Central memory CD8-positive, alpha-beta T cell (primary cell): ENCODE data around the gene FOXL1.

ENCODE experiments used
- ATAC-seq: fragments of 150-1000 bp; cut with Tn5 transposase; replicated peaks from 2 replicates; pipeline ENCODE4 v1.10.0; 2022; ENCODE audit warnings: mild to moderate bottlenecking, moderate FRiP score, moderate number of reproducible peaks; ENCODE audit not compliant: poor library complexity, severe bottlenecking; ENCODE audit errors: extremely low read depth
- DNase-seq, 2 donors: peaks; one replicate each; pipeline ENCODE4 v3.0.0; 2021; ENCODE audit warnings: low spot score in 2 of 2
- H3K27ac Mint-ChIP-seq: one replicate; pipeline ENCODE4 v1.8.0; 2022; ENCODE audit warnings: low read depth, mild to moderate bottlenecking, moderate library complexity, mixed read lengths
- H3K27me3 Mint-ChIP-seq: one replicate; pipeline ENCODE4 v1.8.0; 2022; ENCODE audit warnings: mixed read lengths
- H3K36me3 Mint-ChIP-seq: one replicate; pipeline ENCODE4 v1.8.0; 2022; ENCODE audit warnings: mild to moderate bottlenecking, moderate library complexity, mixed read lengths; ENCODE audit not compliant: insufficient read depth
- H3K4me1 Mint-ChIP-seq: one replicate; pipeline ENCODE4 v1.8.0; 2022; ENCODE audit warnings: mixed read lengths
- H3K4me3 Mint-ChIP-seq: one replicate; pipeline ENCODE4 v1.8.0; 2022; ENCODE audit warnings: mild to moderate bottlenecking, moderate library complexity, mixed read lengths
- H3K9me3 Mint-ChIP-seq: one replicate; pipeline ENCODE4 v1.8.0; 2022; ENCODE audit warnings: mixed read lengths

The FOXL1 gene

DNA sequence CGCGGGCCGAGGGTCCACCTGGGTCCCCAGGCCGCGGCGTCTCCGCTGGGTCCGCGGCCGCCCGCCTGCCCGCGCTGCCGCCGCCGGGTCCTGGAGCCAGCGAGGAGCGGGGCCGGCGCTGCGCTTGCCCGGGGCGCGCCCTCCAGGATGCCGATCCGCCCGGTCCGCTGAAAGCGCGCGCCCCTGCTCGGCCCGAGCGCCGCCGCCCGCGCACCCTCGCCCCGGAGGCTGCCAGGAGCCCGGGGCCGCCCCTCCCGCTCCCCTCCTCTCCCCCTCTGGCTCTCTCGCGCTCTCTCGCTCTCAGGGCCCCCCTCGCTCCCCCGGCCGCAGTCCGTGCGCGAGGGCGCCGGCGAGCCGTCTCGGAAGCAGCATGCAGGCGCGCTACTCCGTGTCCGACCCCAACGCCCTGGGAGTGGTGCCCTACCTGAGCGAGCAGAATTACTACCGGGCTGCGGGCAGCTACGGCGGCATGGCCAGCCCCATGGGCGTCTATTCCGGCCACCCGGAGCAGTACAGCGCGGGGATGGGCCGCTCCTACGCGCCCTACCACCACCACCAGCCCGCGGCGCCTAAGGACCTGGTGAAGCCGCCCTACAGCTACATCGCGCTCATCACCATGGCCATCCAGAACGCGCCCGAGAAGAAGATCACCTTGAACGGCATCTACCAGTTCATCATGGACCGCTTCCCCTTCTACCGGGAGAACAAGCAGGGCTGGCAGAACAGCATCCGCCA lies 11.2 kb upstream of the FOXL1 start:
- DNase-seq (no peak), ATAC-seq (no peak)
- H3K27ac Mint-ChIP-seq, result peak overlapping the region; percentile 41
- H3K9me3 Mint-ChIP-seq, result no peaks in the 10 kb centered on the region
- H3K27me3 Mint-ChIP-seq, result peaks cover 65% of the 10 kb centered on the region
- H3K4me1 Mint-ChIP-seq, result peaks cover 15% of the 10 kb centered on the region
- peak overlapping the region; percentile 36 for H3K4me3 Mint-ChIP-seq
- peaks cover 2% of the 10 kb centered on the region for H3K36me3 Mint-ChIP-seq

DNA sequence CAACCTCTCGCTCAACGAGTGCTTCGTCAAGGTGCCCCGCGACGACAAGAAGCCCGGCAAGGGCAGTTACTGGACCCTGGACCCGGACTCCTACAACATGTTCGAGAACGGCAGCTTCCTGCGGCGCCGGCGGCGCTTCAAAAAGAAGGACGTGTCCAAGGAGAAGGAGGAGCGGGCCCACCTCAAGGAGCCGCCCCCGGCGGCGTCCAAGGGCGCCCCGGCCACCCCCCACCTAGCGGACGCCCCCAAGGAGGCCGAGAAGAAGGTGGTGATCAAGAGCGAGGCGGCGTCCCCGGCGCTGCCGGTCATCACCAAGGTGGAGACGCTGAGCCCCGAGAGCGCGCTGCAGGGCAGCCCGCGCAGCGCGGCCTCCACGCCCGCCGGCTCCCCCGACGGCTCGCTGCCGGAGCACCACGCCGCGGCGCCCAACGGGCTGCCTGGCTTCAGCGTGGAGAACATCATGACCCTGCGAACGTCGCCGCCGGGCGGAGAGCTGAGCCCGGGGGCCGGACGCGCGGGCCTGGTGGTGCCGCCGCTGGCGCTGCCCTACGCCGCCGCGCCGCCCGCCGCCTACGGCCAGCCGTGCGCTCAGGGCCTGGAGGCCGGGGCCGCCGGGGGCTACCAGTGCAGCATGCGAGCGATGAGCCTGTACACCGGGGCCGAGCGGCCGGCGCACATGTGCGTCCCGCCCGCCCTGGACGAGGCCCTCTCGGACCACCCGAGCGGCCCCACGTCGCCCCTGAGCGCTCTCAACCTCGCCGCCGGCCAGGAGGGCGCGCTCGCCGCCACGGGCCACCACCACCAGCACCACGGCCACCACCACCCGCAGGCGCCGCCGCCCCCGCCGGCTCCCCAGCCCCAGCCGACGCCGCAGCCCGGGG lies 10.4 kb upstream of the FOXL1 start:
- Mint-ChIP-seq H3K9me3 (no peaks in the 10 kb centered on the region), H3K36me3 (peaks cover 2% of the 10 kb centered on the region), H3K27me3 (peaks cover 73% of the 10 kb centered on the region), H3K4me1 (peaks cover 15% of the 10 kb centered on the region), H3K27ac (peak overlapping the region; percentile 41), H3K4me3 (peak overlapping the region; percentile 36)
- DNase-seq, result no peak
- ATAC-seq, result no peak

DNA sequence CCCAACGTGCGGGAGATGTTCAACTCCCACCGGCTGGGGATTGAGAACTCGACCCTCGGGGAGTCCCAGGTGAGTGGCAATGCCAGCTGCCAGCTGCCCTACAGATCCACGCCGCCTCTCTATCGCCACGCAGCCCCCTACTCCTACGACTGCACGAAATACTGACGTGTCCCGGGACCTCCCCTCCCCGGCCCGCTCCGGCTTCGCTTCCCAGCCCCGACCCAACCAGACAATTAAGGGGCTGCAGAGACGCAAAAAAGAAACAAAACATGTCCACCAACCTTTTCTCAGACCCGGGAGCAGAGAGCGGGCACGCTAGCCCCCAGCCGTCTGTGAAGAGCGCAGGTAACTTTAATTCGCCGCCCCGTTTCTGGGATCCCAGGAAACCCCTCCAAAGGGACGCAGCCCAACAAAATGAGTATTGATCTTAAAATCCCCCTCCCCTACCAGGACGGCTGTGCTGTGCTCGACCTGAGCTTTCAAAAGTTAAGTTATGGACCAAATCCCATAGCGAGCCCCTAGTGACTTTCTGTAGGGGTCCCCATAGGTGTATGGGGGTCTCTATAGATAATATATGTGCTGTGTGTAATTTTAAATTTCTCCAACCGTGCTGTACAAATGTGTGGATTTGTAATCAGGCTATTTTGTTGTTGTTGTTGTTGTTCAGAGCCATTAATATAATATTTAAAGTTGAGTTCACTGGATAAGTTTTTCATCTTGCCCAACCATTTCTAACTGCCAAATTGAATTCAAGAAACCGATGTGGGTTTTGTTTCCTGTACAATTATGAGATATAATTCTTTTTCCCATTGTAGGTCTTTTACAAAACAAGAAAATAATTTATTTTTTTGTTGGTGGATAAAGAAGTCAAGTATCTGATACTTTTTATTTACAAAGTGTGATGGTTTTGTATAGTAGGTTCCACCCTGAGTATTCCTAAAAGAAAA lies 9.4 kb upstream of the FOXL1 start:
- ATAC-seq (no peak), DNase-seq (no peak)
- Mint-ChIP-seq H3K27me3 (peaks cover 76% of the 10 kb centered on the region), H3K9me3 (no peaks in the 10 kb centered on the region), H3K27ac (no peak overlapping the region), H3K4me1 (peaks cover 9% of the 10 kb centered on the region), H3K36me3 (peaks cover 2% of the 10 kb centered on the region), H3K4me3 (peak overlapping the region; percentile 20)

DNA sequence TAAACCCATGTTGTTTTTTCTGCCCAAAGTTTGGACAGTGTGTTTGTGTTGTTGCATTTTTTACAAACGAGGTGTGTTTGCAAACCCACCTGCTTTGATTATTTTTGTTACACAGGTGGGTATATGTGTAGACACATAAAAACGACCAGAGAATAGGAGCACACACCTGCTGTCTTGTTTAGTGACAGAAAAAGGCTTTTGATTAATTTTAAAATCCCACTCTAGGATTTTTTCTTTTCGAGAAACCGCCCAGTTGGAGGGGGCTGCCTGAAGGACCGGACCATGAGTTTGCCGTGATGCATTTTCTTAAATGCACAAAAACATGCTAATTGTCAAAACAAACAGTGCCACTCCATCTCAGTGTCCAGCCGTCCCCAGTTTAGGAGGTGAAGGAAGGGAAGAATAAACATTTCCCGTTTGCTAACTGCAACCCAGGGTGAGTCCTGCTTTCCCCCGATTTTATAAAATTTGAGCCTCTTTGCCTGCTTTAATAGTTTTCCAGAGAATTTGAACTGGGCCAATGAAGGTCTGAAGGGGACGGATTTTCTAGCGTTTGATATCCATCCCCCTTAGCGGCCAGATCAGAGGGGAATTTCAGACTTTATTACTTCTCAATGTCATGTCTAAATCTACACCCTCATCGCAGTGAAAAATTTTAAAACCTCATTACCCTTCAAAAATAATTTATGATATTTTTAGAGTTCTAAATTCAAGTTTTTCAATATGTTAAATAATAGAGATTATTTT lies 8.5 kb upstream of the FOXL1 start:
- peaks cover 76% of the 10 kb centered on the region for H3K27me3 Mint-ChIP-seq
- H3K27ac Mint-ChIP-seq, result no peak overlapping the region
- H3K4me1 Mint-ChIP-seq, result no peaks in the 10 kb centered on the region
- no peak for ATAC-seq
- H3K36me3 Mint-ChIP-seq, result peaks cover 2% of the 10 kb centered on the region
- H3K4me3 Mint-ChIP-seq, result no peak overlapping the region
- no peaks in the 10 kb centered on the region for H3K9me3 Mint-ChIP-seq
- no peak for DNase-seq

DNA sequence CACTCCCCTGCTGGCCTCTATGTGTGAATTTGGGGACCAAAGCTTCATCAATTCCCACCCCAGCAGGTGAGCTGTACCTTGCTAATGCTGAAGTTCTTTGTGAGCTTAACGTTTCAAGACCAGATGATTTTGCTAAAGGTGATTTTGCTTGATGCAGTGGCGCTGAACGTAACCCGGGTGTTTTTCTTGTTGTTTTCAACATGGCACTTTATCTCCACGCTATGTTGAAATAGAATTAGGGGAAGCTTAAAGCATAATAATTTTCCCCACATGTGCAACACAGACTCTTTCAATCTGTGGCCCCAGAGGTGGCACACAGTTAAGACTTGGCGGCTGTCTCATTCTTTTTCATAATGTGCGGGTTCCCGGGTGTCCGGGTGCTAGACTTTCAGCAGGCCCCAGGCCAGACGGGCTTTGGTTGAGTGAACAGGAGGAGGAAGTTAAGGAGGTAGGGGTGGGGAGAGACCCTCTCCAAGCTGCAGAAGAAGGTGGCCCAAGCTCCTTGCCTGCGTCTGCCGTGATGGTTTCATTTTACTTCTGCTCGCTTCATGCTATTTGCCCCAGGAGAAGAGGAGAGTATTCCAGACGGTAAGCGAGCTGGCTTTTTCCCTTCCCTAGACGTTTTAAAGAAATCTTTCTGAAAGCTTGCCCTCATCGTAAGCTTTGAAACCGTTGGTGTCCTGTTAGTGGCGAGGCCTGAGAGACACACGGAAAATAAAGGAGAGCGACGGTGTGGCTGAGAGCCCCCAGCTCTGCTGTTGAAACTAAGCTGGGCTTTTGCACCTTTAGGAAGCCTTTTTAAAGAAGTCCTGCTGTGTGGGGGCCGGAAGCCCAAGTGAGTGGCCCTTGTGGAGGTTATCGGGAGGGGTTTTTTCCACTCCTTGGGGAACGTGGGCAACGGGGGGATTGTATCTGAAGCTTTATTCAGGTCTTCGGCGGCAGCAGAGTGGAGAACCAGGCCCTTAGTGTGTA lies 7.5 kb upstream of the FOXL1 start:
- no peak overlapping the region for H3K27ac Mint-ChIP-seq
- no peak overlapping the region for H3K4me3 Mint-ChIP-seq
- DNase-seq (no peak), ATAC-seq (no peak)
- H3K27me3 Mint-ChIP-seq, result peaks cover 76% of the 10 kb centered on the region
- H3K9me3 Mint-ChIP-seq, result no peaks in the 10 kb centered on the region
- H3K36me3 Mint-ChIP-seq, result peaks cover 2% of the 10 kb centered on the region
- peaks cover under 1% of the 10 kb centered on the region for H3K4me1 Mint-ChIP-seq

DNA sequence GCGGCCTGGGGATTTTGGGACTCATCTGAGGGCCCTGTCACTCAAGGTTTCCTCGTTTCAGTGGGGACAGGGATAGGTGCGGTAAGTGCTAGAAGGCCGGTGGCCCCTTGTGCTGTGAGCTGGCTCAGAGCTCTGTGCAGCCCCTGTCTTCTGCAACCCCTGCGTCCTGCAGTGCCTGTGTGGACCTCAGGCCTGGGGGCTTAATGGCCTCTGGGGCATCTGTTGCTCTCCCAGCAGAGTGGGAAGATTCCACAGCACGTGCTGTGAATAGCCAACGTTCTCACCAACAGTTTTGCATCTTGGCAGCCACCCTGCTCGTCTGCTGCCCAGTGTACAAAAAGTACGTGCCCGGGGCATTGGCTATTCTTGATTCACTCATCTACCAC lies 6.8 kb upstream of the FOXL1 start:
- no peak for ATAC-seq
- no peak for DNase-seq
- Mint-ChIP-seq H3K27ac (no peak overlapping the region), H3K9me3 (no peaks in the 10 kb centered on the region), H3K4me1 (peaks cover 6% of the 10 kb centered on the region), H3K27me3 (peaks cover 82% of the 10 kb centered on the region), H3K4me3 (no peak overlapping the region), H3K36me3 (peaks cover 2% of the 10 kb centered on the region)

DNA sequence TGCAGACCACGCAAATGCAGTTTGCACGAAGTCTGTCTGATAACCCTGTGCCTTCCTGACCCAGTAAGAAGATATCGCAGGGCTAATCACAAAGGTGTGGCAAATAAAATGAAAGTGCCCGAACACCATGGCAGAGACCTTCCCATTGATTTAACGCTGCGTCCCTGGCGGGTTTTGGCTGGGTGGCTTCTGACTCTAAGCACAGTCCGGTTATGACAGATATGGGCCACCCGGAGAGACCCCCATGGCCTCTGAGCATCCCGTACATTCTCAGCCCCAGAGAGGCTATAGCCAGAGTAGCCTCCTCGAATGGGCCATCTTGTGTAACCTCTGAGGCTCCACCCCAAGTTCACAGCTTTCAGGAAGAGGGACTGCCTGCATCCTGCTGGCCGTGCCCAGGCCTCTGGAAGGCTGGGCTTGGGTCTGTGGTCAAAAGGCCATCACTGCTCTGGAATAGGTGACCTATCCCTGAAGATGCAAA lies 6.3 kb upstream of the FOXL1 start:
- peaks cover 87% of the 10 kb centered on the region for H3K27me3 Mint-ChIP-seq
- peaks cover 2% of the 10 kb centered on the region for H3K36me3 Mint-ChIP-seq
- no peaks in the 10 kb centered on the region for H3K9me3 Mint-ChIP-seq
- no peak overlapping the region for H3K4me3 Mint-ChIP-seq
- DNase-seq, result no peak
- no peak overlapping the region for H3K27ac Mint-ChIP-seq
- no peak for ATAC-seq
- H3K4me1 Mint-ChIP-seq, result peaks cover 6% of the 10 kb centered on the region

DNA sequence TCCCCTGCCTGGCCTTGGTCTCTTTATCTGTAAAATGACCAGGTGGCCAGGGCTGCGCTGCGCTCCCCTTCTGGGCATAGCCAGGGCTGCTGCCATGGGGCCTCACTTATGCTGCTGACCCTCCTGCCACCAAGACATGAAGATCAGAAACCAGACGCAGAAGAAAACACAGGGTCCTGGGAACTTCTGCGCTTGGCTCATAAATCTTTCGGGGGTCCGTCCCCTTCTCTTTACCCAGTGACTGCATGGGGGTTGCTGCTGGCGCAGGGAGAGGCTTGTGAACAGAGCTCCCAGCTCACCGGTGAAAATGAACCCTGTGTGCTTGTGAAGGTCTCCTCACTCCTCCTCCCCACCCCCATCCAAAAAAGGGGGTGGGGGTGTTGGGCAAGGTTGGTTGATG lies 5.7 kb upstream of the FOXL1 start:
- DNase-seq, result no peak
- Mint-ChIP-seq H3K27ac (no peak overlapping the region), H3K36me3 (no peaks in the 10 kb centered on the region), H3K27me3 (peaks cover 92% of the 10 kb centered on the region), H3K9me3 (no peaks in the 10 kb centered on the region), H3K4me3 (no peak overlapping the region), H3K4me1 (peaks cover 6% of the 10 kb centered on the region)
- ATAC-seq, result no peak

DNA sequence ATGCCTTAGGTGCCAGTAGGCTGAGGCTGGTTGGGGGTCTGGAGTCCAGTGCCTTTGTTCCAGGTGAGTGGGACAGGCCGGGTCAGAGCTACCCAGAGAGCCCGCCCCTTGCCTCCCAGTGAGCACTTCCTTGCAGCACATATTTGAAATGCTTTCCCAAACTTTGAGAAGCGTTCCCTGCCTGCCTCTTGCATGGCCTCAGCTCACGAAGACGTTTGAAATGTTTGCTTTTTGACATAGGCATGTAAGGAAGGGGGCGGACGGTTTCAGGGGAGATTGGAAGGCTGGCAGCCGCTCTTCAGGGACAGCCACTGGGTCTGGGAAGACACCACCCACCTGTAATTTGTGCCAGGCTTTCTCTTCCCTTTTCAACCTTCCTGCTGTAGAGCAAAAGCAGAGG lies 5.1 kb upstream of the FOXL1 start:
- ATAC-seq (no peak), DNase-seq (no peak)
- H3K36me3 Mint-ChIP-seq, result no peaks in the 10 kb centered on the region
- no peak overlapping the region for H3K27ac Mint-ChIP-seq
- peaks cover 6% of the 10 kb centered on the region for H3K4me1 Mint-ChIP-seq
- peaks cover 99% of the 10 kb centered on the region for H3K27me3 Mint-ChIP-seq
- H3K4me3 Mint-ChIP-seq, result no peak overlapping the region
- H3K9me3 Mint-ChIP-seq, result no peaks in the 10 kb centered on the region

DNA sequence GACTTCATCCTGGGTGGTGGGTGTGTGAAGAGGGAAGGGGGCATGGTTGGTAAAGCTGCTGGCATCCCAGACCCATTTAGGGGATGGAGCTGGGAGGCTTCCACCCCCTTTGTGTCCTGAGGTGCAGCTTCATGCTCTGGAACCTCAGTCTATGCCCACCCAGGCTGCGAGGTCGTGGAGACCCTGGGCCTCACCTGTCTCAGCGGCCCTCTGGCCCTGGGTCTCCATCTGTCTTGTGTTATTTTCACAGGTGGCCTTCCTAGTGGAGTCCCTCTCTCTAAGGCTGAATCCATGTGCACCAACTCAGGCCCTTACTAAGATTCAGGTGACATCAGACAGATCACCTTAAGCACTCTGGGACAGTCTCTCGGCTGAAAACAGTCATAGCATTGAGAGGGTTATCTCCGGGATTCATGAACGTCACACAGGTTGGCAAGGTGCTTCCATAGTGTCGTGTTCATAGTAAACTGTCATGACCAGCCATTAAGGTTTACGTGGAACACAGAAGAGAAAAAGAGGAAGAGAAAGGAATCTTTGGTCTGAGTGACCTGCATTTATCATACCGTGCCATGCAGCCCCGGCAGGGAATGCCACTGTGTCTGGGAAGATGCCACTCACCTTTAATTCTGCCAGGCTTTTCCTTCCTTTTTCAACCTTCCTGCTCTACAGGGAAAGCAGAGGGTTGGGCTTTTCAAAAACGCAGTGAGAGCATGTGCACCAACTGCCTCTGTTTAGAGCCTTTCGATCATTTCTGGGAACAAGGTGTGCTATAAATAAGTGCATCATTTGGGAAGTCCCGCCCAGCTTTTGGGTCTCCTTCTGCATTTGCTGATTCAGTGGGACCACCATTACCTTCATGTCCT lies 4.5 kb upstream of the FOXL1 start:
- ATAC-seq, result no peak
- no peak for DNase-seq
- no peak overlapping the region for H3K27ac Mint-ChIP-seq
- peaks cover 6% of the 10 kb centered on the region for H3K4me1 Mint-ChIP-seq
- peaks cover 100% of the 10 kb centered on the region for H3K27me3 Mint-ChIP-seq
- H3K9me3 Mint-ChIP-seq, result no peaks in the 10 kb centered on the region
- no peaks in the 10 kb centered on the region for H3K36me3 Mint-ChIP-seq
- no peak overlapping the region for H3K4me3 Mint-ChIP-seq
